GM13976 (cell line): ENCODE measurements around the gene AKR1B15.

Experiments
- DNase-seq: peaks from one replicate; pipeline ENCODE4 v3.0.0; 2012; ENCODE audit warnings: low spot score
- CTCF ChIP-seq: IDR thresholded peaks from 2 replicates; pipeline ENCODE4 v1.5.1; 2012; ENCODE audit warnings: borderline replicate concordance, mild to moderate bottlenecking; ENCODE audit not compliant: insufficient read depth; ENCODE audit errors: extremely low read depth, missing control alignments, control extremely low read depth
- in situ Hi-C: fragments of 300-500 bp; cut with MboI; formaldehyde crosslinking; loops from one replicate; pipeline ENCODE4 v1.12.0; 2022; ENCODE audit warnings: low sequenced_read_pairs, mixed read lengths, inconsistent platforms; ENCODE audit not compliant: unreplicated experiment

Gene AKR1B15

GRCh38 chr7:134546955-134547354 lies 2.0 kb upstream of the AKR1B15 start:
- in situ Hi-C loops, result no loop called here
- DNase-seq, result no peak
- no peak for TF ChIP-seq CTCF

GRCh38 chr7:134547397-134548054 lies 1.4 kb upstream of the AKR1B15 start:
- peak; percentile 62 for TF ChIP-seq CTCF
- in situ Hi-C loops, result no loop called here
- peak; percentile 55 for DNase-seq

GRCh38 chr7:134549366-134549765 lies 456 bp downstream of the AKR1B15 start:
- DNase-seq, result no peak
- no peak for TF ChIP-seq CTCF
- in situ Hi-C loops, result no loop called here

- no peak for TF ChIP-seq CTCF
- in situ Hi-C loops, result no loop called here
- DNase-seq, result no peak
Measured at GRCh38 chr7:134552105-134552504, 3.2 kb downstream of the AKR1B15 start.

GRCh38 chr7:134553976-134554375 lies 5.1 kb downstream of the AKR1B15 start:
- peak; percentile 9 for DNase-seq
- peak; percentile 35 for TF ChIP-seq CTCF
- in situ Hi-C loops, result no loop called here

GRCh38 chr7:134554417-134554966 lies 5.6 kb downstream of the AKR1B15 start:
- DNase-seq, result no peak
- no peak for TF ChIP-seq CTCF
- in situ Hi-C loops, result no loop called here
